ENCODE results near the gene UBE2E1.
A peak's percentile ranks its signal among the peaks of the same experiment; 100 is the strongest.

Gene UBE2E1

GRCh38 chr3:23919628-23920027 lies 113.9 kb downstream of the UBE2E1 start:
- no peak overlapping the region for H3K27ac ChIP-seq
- no peak overlapping the region for H3K9ac ChIP-seq
- peaks cover 48% of the 10 kb centered on the region for H3K36me3 ChIP-seq
- H3K27me3 ChIP-seq = peaks cover 18% of the 10 kb centered on the region
- H3K4me3 ChIP-seq = peak overlapping the region; percentile 93
- H3K4me1 ChIP-seq = peaks cover 68% of the 10 kb centered on the region
- peaks cover 56% of the 10 kb centered on the region for H4K20me1 ChIP-seq
- peak overlapping the region; percentile 89 for H3K4me2 ChIP-seq
- TF ChIP-seq Cebpa-rat (IDR thresholded peaks at IDR 0.05) = no peak
- no peaks in the 10 kb centered on the region for H3K9me3 ChIP-seq

GRCh38 chr3:23920151-23920655 lies 114.4 kb downstream of the UBE2E1 start:
- TF ChIP-seq Cebpa-rat (IDR thresholded peaks at IDR 0.05) = no peak
- H3K9ac ChIP-seq = no peak overlapping the region
- H3K9me3 ChIP-seq = no peaks in the 10 kb centered on the region
- peaks cover 15% of the 10 kb centered on the region for H3K27me3 ChIP-seq
- no peak overlapping the region for H3K27ac ChIP-seq
- peaks cover 48% of the 10 kb centered on the region for H3K36me3 ChIP-seq
- H3K4me1 ChIP-seq = peaks cover 64% of the 10 kb centered on the region
- peak overlapping the region; percentile 89 for H3K4me2 ChIP-seq
- H3K4me3 ChIP-seq = peak overlapping the region; percentile 93
- peaks cover 50% of the 10 kb centered on the region for H4K20me1 ChIP-seq

- peaks cover 48% of the 10 kb centered on the region for H3K36me3 ChIP-seq
- no peak overlapping the region for H3K9ac ChIP-seq
- peaks cover 6% of the 10 kb centered on the region for H3K27me3 ChIP-seq
- H3K4me2 ChIP-seq = 0 out of 2 replicates have a peak overlapping the region, but pooled peaks have one; percentile 89
- H3K4me3 ChIP-seq = no peak overlapping the region
- H3K27ac ChIP-seq = no peak overlapping the region
- H3K9me3 ChIP-seq = no peaks in the 10 kb centered on the region
- H3K4me1 ChIP-seq = peaks cover 55% of the 10 kb centered on the region
- TF ChIP-seq Cebpa-rat (IDR thresholded peaks at IDR 0.05) = no peak
- H4K20me1 ChIP-seq = peaks cover 43% of the 10 kb centered on the region
These were observed 115.3 kb downstream of the UBE2E1 start for GRCh38 chr3:23921052-23921511.

DNA sequence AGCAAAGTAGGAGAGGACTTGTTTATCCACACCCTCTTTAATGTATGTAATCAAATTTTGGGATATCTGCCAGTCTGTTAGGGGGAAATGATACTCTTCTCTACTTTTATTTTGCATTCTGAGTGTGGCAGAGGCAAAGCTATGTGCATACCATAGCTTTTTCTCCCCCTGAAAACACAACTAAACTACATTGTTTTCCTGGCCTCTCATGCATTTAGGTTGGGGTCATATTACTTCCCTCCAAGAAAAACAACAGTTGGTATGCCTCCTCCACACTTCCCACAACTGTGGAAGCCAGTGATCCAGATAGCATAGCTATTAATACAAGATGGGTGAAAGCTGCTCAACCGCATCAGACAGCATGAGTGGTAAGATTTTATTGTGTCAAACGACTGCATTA lies 118.0 kb downstream of the UBE2E1 start:
- H3K27me3 ChIP-seq = no peaks in the 10 kb centered on the region
- no peak overlapping the region for H3K4me3 ChIP-seq
- no peak overlapping the region for H3K9ac ChIP-seq
- peak overlapping the region; percentile 60 for H3K27ac ChIP-seq
- H4K20me1 ChIP-seq = peaks cover 26% of the 10 kb centered on the region
- H3K4me2 ChIP-seq = peak overlapping the region; percentile 74
- no peak for TF ChIP-seq Cebpa-rat (IDR thresholded peaks at IDR 0.05)
- peaks cover 47% of the 10 kb centered on the region for H3K4me1 ChIP-seq
- no peaks in the 10 kb centered on the region for H3K9me3 ChIP-seq
- H3K36me3 ChIP-seq = peaks cover 36% of the 10 kb centered on the region

DNA sequence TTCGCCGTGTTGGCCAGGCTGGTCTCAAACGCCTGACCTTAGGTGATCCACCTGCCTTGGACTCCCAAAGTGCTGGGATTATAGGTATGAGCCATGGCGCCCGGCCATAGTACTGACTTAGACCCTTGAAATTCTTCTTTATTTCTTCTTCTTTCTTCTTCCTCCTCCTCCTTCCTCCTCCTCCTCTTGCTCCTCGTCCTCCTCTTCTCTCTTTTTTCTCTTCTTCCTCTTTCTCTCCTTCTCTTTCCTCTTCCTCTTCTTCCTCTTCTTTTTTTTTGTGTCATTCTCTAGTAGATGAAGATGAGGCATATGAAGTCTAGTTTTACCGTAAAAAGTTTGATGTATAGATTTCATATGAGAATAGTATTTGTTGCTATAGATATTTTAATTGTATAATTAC lies 120.5 kb downstream of the UBE2E1 start:
- no peak overlapping the region for H3K4me2 ChIP-seq
- H3K4me3 ChIP-seq = no peak overlapping the region
- no peak overlapping the region for H3K27ac ChIP-seq
- H3K9ac ChIP-seq = no peak overlapping the region
- no peaks in the 10 kb centered on the region for H3K27me3 ChIP-seq
- peaks cover 2% of the 10 kb centered on the region for H4K20me1 ChIP-seq
- no peaks in the 10 kb centered on the region for H3K9me3 ChIP-seq
- H3K4me1 ChIP-seq = peaks cover 31% of the 10 kb centered on the region
- peaks cover 13% of the 10 kb centered on the region for H3K36me3 ChIP-seq
- TF ChIP-seq Cebpa-rat (IDR thresholded peaks at IDR 0.05) = no peak

DNA sequence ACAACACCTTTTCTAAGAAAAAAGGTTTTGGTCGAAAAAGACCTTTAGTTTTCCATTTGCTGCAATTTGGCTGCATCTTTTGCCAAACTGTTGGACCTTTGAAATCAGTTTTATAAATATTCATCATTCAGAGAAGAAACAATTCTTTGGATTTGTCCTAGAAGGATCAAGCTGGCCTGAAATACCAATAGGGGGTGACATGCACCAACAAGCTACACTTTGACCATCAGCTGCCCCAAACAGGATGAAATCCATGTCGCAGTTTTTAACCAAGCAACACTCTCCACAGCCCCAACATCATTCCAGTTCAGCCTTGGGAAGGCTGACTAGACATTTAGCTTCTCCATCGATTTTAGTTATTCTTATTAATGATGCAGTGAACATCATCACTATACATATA lies 121.0 kb downstream of the UBE2E1 start:
- TF ChIP-seq Cebpa-rat (IDR thresholded peaks at IDR 0.05) = no peak
- Histone ChIP-seq H3K27ac (no peak overlapping the region), H3K27me3 (no peaks in the 10 kb centered on the region), H3K4me3 (no peak overlapping the region), H3K36me3 (peaks cover 8% of the 10 kb centered on the region; the same call in 1 of the 2 replicates), H3K9me3 (no peaks in the 10 kb centered on the region), H3K4me1 (peaks cover 36% of the 10 kb centered on the region), H4K20me1 (no peaks in the 10 kb centered on the region), H3K4me2 (no peak overlapping the region), H3K9ac (no peak overlapping the region)

DNA sequence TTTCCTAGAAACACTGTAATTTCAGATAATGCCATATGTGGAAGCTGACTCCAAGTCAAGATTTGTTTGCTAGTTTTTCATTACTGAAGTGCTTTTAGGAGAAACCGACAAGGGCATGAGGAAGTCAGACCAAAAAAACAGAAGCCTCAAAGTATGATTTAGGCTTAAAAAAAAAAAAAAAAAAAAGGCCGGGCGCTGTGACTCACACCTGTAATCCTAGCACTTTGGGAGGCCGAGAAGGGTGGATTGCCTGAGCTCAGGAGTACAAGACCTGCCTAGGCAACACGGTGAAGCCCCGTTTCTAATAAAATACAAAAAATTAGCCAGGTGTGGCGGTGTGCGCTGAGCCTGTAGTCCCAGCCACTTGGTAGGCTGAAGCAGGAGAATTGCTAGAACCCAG lies 122.8 kb downstream of the UBE2E1 start:
- Histone ChIP-seq H4K20me1 (no peaks in the 10 kb centered on the region), H3K9ac (no peak overlapping the region), H3K4me1 (peaks cover 19% of the 10 kb centered on the region), H3K4me2 (no peak overlapping the region), H3K27me3 (no peaks in the 10 kb centered on the region), H3K9me3 (no peaks in the 10 kb centered on the region), H3K27ac (no peak overlapping the region), H3K4me3 (no peak overlapping the region), H3K36me3 (no peaks in the 10 kb centered on the region)
- TF ChIP-seq Cebpa-rat (IDR thresholded peaks at IDR 0.05) = no peak

GRCh38 chr3:23931597-23931996 lies 125.8 kb downstream of the UBE2E1 start:
- no peak for TF ChIP-seq Cebpa-rat (IDR thresholded peaks at IDR 0.05)
- Histone ChIP-seq H3K9ac (no peak overlapping the region), H3K4me3 (no peak overlapping the region), H3K9me3 (no peaks in the 10 kb centered on the region), H3K27ac (no peak overlapping the region), H3K27me3 (no peaks in the 10 kb centered on the region), H3K36me3 (no peaks in the 10 kb centered on the region), H4K20me1 (no peaks in the 10 kb centered on the region), H3K4me1 (peaks cover 6% of the 10 kb centered on the region; the same call in 1 of the 2 replicates), H3K4me2 (no peak overlapping the region)

DNA sequence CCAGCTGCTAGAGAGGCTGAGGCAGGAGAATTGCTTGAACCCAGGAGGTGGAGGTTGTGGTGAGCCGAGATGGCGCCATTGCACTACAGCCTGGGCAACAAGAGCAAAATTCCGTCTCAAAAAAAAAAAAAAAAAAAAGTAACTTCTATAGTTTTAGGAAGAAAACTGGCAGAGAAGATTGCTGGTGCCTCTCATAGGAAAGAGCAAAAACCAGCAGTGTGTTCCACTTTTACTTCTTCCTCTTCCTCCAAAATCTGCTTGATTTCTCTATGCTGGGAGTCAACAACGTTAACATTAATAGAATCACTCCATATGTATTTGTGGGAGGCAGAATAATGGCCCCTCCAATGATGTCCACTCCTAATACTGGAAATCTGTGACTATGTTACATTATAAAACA lies 126.8 kb downstream of the UBE2E1 start:
- Histone ChIP-seq H3K27ac (no peak overlapping the region), H3K4me3 (no peak overlapping the region), H4K20me1 (no peaks in the 10 kb centered on the region), H3K4me2 (no peak overlapping the region), H3K27me3 (no peaks in the 10 kb centered on the region), H3K36me3 (no peaks in the 10 kb centered on the region), H3K9me3 (no peaks in the 10 kb centered on the region), H3K9ac (no peak overlapping the region), H3K4me1 (peaks cover 12% of the 10 kb centered on the region)
- TF ChIP-seq Cebpa-rat (IDR thresholded peaks at IDR 0.05) = no peak

DNA sequence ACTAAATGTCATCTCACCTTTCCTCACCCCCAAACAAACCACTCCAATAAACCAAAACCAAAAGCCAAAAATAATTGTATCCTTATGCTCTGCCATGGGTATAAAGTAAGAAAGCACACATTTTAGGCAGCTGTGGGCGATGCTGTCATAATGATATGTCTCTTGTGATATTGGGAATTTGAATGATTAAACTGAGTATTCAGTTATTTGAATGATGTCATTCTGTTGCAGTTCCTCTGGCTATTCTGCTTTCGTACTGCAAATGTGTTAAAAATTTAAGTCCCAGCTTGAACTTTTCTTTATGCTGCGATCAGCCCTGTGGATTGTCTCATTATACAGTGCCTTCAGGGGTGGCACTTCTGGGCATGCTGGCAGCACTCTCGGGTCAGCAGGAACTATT lies 128.5 kb downstream of the UBE2E1 start:
- no peaks in the 10 kb centered on the region for H3K27me3 ChIP-seq
- no peak for TF ChIP-seq Cebpa-rat (IDR thresholded peaks at IDR 0.05)
- H3K27ac ChIP-seq = no peak overlapping the region
- H3K4me2 ChIP-seq = no peak overlapping the region
- H3K9me3 ChIP-seq = no peaks in the 10 kb centered on the region
- no peak overlapping the region for H3K9ac ChIP-seq
- H3K4me1 ChIP-seq = peaks cover 12% of the 10 kb centered on the region
- H3K4me3 ChIP-seq = no peak overlapping the region
- no peaks in the 10 kb centered on the region for H3K36me3 ChIP-seq
- no peaks in the 10 kb centered on the region for H4K20me1 ChIP-seq

DNA sequence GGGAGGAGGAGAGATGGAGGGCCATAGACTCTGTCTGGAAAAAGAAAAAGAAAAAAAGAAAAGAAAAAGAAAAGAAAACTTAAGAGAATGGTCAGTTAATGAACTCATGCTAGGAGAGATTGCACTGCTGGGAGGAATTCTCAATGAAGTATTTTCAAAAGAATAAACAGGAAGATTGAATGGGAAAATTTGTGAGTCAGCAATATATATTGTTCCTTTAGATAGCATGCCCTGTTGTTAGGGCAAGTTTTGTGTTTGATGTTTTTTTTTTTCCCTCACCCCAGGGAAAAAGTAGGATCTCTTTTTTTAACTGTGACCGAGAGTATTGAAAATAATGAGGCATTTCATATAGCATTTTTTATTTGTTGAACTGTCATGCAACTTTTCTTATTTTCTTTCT lies 131.5 kb downstream of the UBE2E1 start:
- TF ChIP-seq Cebpa-rat (IDR thresholded peaks at IDR 0.05) = no peak
- no peaks in the 10 kb centered on the region for H3K9me3 ChIP-seq
- peaks cover 6% of the 10 kb centered on the region for H3K4me1 ChIP-seq
- no peaks in the 10 kb centered on the region for H4K20me1 ChIP-seq
- no peak overlapping the region for H3K27ac ChIP-seq
- H3K9ac ChIP-seq = no peak overlapping the region
- no peaks in the 10 kb centered on the region for H3K27me3 ChIP-seq
- H3K36me3 ChIP-seq = no peaks in the 10 kb centered on the region
- peak overlapping the region; percentile 30 for H3K4me2 ChIP-seq
- H3K4me3 ChIP-seq = no peak overlapping the region
